ENCODE results near the gene KAT8.

- TF ChIP-seq, protein P1, sequence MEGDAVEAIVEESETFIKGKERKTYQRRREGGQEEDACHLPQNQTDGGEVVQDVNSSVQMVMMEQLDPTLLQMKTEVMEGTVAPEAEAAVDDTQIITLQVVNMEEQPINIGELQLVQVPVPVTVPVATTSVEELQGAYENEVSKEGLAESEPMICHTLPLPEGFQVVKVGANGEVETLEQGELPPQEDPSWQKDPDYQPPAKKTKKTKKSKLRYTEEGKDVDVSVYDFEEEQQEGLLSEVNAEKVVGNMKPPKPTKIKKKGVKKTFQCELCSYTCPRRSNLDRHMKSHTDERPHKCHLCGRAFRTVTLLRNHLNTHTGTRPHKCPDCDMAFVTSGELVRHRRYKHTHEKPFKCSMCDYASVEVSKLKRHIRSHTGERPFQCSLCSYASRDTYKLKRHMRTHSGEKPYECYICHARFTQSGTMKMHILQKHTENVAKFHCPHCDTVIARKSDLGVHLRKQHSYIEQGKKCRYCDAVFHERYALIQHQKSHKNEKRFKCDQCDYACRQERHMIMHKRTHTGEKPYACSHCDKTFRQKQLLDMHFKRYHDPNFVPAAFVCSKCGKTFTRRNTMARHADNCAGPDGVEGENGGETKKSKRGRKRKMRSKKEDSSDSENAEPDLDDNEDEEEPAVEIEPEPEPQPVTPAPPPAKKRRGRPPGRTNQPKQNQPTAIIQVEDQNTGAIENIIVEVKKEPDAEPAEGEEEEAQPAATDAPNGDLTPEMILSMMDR (IDR thresholded peaks at IDR 0.05) = peak; percentile 95 to 100 (median 96)
- TF ChIP-seq POLR2A (IDR thresholded peaks at IDR 0.05) = peak; percentile 35
Measured at GRCh38 chr16:31142109-31143010, 24.9 kb downstream of the KAT8 start.
